Measurements from ENCODE around the gene PTPRN2.

The PTPRN2 gene

GRCh38 chr7:157813741-157814661 is 773.6 kb downstream of the PTPRN2 start:
- DNase-seq = no peak

- no peak for DNase-seq
Measured at GRCh38 chr7:157813053-157813452, 774.6 kb downstream of the PTPRN2 start.

GRCh38 chr7:157811946-157812345 is 775.7 kb downstream of the PTPRN2 start:
- DNase-seq = no peak

- no peak for DNase-seq
Measured at GRCh38 chr7:157809863-157810851, 777.5 kb downstream of the PTPRN2 start.

GRCh38 chr7:157809154-157809862 is 778.3 kb downstream of the PTPRN2 start:
- DNase-seq = no peak

- DNase-seq = no peak
Measured at GRCh38 chr7:157808042-157808441, 779.6 kb downstream of the PTPRN2 start.

GRCh38 chr7:157807510-157807909 is 780.1 kb downstream of the PTPRN2 start:
- DNase-seq = no peak

- no peak for DNase-seq
Measured at GRCh38 chr7:157806711-157807110, 780.9 kb downstream of the PTPRN2 start.

GRCh38 chr7:157805713-157806112 is 781.9 kb downstream of the PTPRN2 start:
- no peak for DNase-seq

GRCh38 chr7:157803906-157804305 is 783.7 kb downstream of the PTPRN2 start:
- no peak for DNase-seq

GRCh38 chr7:157801971-157802675 is 785.5 kb downstream of the PTPRN2 start:
- DNase-seq = no peak

- DNase-seq = no peak
Measured at GRCh38 chr7:157801113-157801512, 786.5 kb downstream of the PTPRN2 start.

- no peak for DNase-seq
Measured at GRCh38 chr7:157800281-157800680, 787.3 kb downstream of the PTPRN2 start.

GRCh38 chr7:157799076-157799685 is 788.4 kb downstream of the PTPRN2 start:
- no peak for DNase-seq

GRCh38 chr7:157797361-157797760 is 790.3 kb downstream of the PTPRN2 start:
- DNase-seq = no peak

- no peak for DNase-seq
Measured at GRCh38 chr7:157796846-157797245, 790.8 kb downstream of the PTPRN2 start.

- DNase-seq = no peak
Measured at GRCh38 chr7:157795643-157796042, 792.0 kb downstream of the PTPRN2 start.

- no peak for DNase-seq
Measured at GRCh38 chr7:157795199-157795598, 792.4 kb downstream of the PTPRN2 start.

GRCh38 chr7:157794746-157795065 is 792.9 kb downstream of the PTPRN2 start:
- no peak for DNase-seq

GRCh38 chr7:157793973-157794745 is 793.5 kb downstream of the PTPRN2 start:
- DNase-seq = no peak

- DNase-seq = no peak
Measured at GRCh38 chr7:157793087-157793353, 794.6 kb downstream of the PTPRN2 start.
